Measurements from ENCODE around the gene PEX19. TPM values are rescaled to one million over a fixed set of nuclear protein-coding genes. Genes with fewer than 3 reads are reported as not detected.

PEX19 gene
- total RNA-seq, 2 experiments from 2014 or later = 34.7 to 47.3 TPM

DNA sequence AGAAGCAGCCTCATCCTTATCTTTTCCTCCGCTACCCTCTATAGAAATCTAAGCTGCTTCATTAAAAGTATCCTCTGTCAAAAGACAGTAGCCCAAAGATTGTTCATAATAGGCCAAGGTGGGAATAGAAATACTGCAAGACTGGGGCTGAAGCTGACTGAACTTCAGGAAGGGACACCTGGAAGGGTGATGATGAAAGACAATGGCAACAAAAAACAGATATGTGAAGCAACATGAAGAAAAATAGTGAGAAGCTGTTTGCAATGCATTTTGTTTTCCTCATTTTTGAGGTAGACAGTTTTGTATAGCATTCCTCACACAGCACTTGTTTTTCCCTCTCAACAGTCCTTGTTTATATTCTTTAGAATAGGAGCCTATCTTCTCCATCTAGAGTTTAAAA is 39.5 kb downstream of the PEX19 start:
- DNase-seq (ENCODE audit: low spot score) = no peak
- intact Hi-C loops (cut with micrococcal nuclease; ENCODE audit: unreplicated experiment) = no loop called here
- POLR2A ChIA-PET = interaction anchor here (0.6 to 1.3 kb wide), 2 partner anchors 11 to 194 kb away, joined by 3 to 4 read pairs; no protein-coding TSS in a partner anchor
- no TSS peak for BruUV-seq (replicated peaks)
- H3K36me3 ChIP-seq (ENCODE audit: insufficient read depth, low read length) = peaks cover 39% of the 10 kb centered on the region
- no peaks in the 10 kb centered on the region for H3K9me2 ChIP-seq (ENCODE audit: insufficient read depth, low read length)
- CTCF ChIA-PET (ENCODE audit: unreplicated experiment) = no interaction called here
- H2AFZ ChIP-seq (ENCODE audit: low read length) = no peak overlapping the region
- H4K20me1 ChIP-seq (ENCODE audit: insufficient read depth, low read length) = 0 out of 2 replicates have a peak, but pooled peaks cover 6% of the 10 kb centered on the region
- no peak for TF ChIP-seq EZH2phosphoT487 (IDR thresholded peaks at IDR 0.05; ENCODE audit: borderline replicate concordance, low read depth, low read length)
- TF ChIP-seq, protein P1, sequence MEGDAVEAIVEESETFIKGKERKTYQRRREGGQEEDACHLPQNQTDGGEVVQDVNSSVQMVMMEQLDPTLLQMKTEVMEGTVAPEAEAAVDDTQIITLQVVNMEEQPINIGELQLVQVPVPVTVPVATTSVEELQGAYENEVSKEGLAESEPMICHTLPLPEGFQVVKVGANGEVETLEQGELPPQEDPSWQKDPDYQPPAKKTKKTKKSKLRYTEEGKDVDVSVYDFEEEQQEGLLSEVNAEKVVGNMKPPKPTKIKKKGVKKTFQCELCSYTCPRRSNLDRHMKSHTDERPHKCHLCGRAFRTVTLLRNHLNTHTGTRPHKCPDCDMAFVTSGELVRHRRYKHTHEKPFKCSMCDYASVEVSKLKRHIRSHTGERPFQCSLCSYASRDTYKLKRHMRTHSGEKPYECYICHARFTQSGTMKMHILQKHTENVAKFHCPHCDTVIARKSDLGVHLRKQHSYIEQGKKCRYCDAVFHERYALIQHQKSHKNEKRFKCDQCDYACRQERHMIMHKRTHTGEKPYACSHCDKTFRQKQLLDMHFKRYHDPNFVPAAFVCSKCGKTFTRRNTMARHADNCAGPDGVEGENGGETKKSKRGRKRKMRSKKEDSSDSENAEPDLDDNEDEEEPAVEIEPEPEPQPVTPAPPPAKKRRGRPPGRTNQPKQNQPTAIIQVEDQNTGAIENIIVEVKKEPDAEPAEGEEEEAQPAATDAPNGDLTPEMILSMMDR (conservative IDR thresholded peaks at IDR 0.05; ENCODE audit: low read length) = no peak
- H3K4me2 ChIP-seq (ENCODE audit: low read length) = no peak overlapping the region
- H3K4me1 ChIP-seq (ENCODE audit: insufficient read depth, low read length, poor library complexity, severe bottlenecking) = no peaks in the 10 kb centered on the region
- no peak overlapping the region for H3K4me3 ChIP-seq (ENCODE audit: low read depth, low read length, poor library complexity, severe bottlenecking)
- no peaks in the 10 kb centered on the region for H3K9me3 ChIP-seq (ENCODE audit: low read length)
- peaks cover 25% of the 10 kb centered on the region; the same call in 1 of the 2 replicates for H3K79me2 ChIP-seq (ENCODE audit: insufficient read depth, low read depth, low read length)
- no peak overlapping the region for H3K27ac ChIP-seq (ENCODE audit: low read depth, low read length, poor library complexity, severe bottlenecking)

DNA sequence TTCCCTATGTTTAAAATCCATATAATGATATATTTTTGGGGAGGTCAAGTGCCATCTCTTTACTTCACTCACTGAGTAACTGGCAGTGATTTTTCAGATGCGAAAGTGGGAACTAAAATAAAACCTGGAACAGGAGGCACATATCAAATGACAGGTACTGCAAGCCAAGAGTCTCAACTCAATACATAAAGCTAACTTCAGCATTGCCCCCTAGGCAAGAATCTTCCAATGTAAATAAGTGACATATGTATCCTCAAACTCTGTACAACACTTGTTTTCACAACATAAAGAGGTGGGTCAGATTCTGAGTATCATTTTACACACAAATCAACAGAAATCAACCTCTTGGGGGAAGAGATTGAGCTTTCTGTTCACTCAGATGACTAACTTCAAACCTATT is 40.7 kb downstream of the PEX19 start:
- intact Hi-C loops (cut with micrococcal nuclease; ENCODE audit: unreplicated experiment) = no loop called here
- Histone ChIP-seq H3K4me1 (ENCODE audit: insufficient read depth, low read length, poor library complexity, severe bottlenecking) (no peaks in the 10 kb centered on the region), H3K4me2 (ENCODE audit: low read length) (no peak overlapping the region), H2AFZ (ENCODE audit: low read length) (no peak overlapping the region), H4K20me1 (ENCODE audit: insufficient read depth, low read length) (0 out of 2 replicates have a peak, but pooled peaks cover 6% of the 10 kb centered on the region), H3K9me2 (ENCODE audit: insufficient read depth, low read length) (no peaks in the 10 kb centered on the region), H3K4me3 (ENCODE audit: low read depth, low read length, poor library complexity, severe bottlenecking) (no peak overlapping the region), H3K9me3 (ENCODE audit: low read length) (no peaks in the 10 kb centered on the region), H3K79me2 (ENCODE audit: insufficient read depth, low read depth, low read length) (peaks cover 19% of the 10 kb centered on the region; the same call in 1 of the 2 replicates), H3K36me3 (ENCODE audit: insufficient read depth, low read length) (peaks cover 51% of the 10 kb centered on the region), H3K27ac (ENCODE audit: low read depth, low read length, poor library complexity, severe bottlenecking) (no peak overlapping the region)
- TF ChIP-seq, protein P1 (conservative IDR thresholded peaks at IDR 0.05; ENCODE audit: low read length) = no peak
- TF ChIP-seq EZH2phosphoT487 (IDR thresholded peaks at IDR 0.05; ENCODE audit: borderline replicate concordance, low read depth, low read length) = no peak
- BruUV-seq (replicated peaks) = no TSS peak
- ChIA-PET CTCF (ENCODE audit: unreplicated experiment) (no interaction called here), POLR2A (interaction anchor here (0.5 to 2.9 kb wide), 8 partner anchors 8 to 682 kb away, joined by 3 to 9 read pairs (median 4); no protein-coding TSS in a partner anchor)
- DNase-seq (ENCODE audit: low spot score) = no peak

DNA sequence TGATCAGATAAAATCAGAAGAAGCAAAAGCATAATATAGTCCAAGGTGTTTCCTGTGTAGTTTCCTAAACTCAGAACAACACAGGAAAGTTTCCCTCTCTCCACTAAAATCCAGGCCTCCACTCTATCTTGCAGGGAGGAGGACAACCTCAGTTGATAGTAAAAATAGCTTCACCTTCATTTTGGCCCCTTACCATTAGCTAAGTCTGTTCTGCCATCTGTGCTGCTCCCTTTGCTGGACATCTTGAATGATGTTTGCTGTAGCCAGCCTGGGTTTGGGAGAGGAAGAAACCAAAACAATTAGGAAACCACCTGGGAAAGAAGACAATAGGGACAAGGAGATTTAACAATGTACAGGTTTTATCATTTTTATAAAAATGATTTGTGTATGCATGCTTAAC is 41.2 kb downstream of the PEX19 start:
- Histone ChIP-seq H3K4me1 (ENCODE audit: insufficient read depth, low read length, poor library complexity, severe bottlenecking) (no peaks in the 10 kb centered on the region), H3K9me2 (ENCODE audit: insufficient read depth, low read length) (no peaks in the 10 kb centered on the region), H4K20me1 (ENCODE audit: insufficient read depth, low read length) (0 out of 2 replicates have a peak, but pooled peaks cover 6% of the 10 kb centered on the region), H3K27ac (ENCODE audit: low read depth, low read length, poor library complexity, severe bottlenecking) (no peak overlapping the region), H3K4me2 (ENCODE audit: low read length) (no peak overlapping the region), H3K79me2 (ENCODE audit: insufficient read depth, low read depth, low read length) (peaks cover 14% of the 10 kb centered on the region; the same call in 1 of the 2 replicates), H3K9me3 (ENCODE audit: low read length) (no peaks in the 10 kb centered on the region), H3K4me3 (ENCODE audit: low read depth, low read length, poor library complexity, severe bottlenecking) (no peak overlapping the region), H3K36me3 (ENCODE audit: insufficient read depth, low read length) (peaks cover 56% of the 10 kb centered on the region), H2AFZ (ENCODE audit: low read length) (no peak overlapping the region)
- BruUV-seq (replicated peaks) = no TSS peak
- intact Hi-C loops (cut with micrococcal nuclease; ENCODE audit: unreplicated experiment) = no loop called here
- ChIA-PET CTCF (ENCODE audit: unreplicated experiment) (interaction anchor here (0.6 kb wide), 1 partner anchor 125 kb away, joined by 3 read pairs; no protein-coding TSS in a partner anchor), POLR2A (interaction anchor here (0.7 to 2.9 kb wide), 8 partner anchors 8 to 75 kb away, joined by 3 to 9 read pairs (median 4); no protein-coding TSS in a partner anchor)
- TF ChIP-seq, protein P1 (conservative IDR thresholded peaks at IDR 0.05; ENCODE audit: low read length) = no peak
- TF ChIP-seq EZH2phosphoT487 (IDR thresholded peaks at IDR 0.05; ENCODE audit: borderline replicate concordance, low read depth, low read length) = no peak
- no peak for DNase-seq (ENCODE audit: low spot score)

Measured in OCI-LY7 (cell line).